ENCODE results near the gene GUCY2F. TPM values are rescaled to one million over a fixed set of nuclear protein-coding genes. Genes with fewer than 3 reads are reported as not detected.

The GUCY2F gene
- total and polyA plus RNA-seq, 4 donors: 0.17 to 0.40 (median 0.24) TPM

- H3K27me3 ChIP-seq (ENCODE audit: control insufficient read depth, insufficient read depth, low read length): peaks cover 29% of the 10 kb centered on the region
Measured at GRCh38 chrX:109475174-109475891, 6.6 kb downstream of the GUCY2F start.

GRCh38 chrX:109472939-109473735 is 8.7 kb downstream of the GUCY2F start:
- Histone ChIP-seq H3K27me3 (ENCODE audit: control insufficient read depth, insufficient read depth, low read length) (peaks cover 27% of the 10 kb centered on the region), H3K4me1 (ENCODE audit: control insufficient read depth, insufficient read depth, low read length) (peaks cover 5% of the 10 kb centered on the region), H3K27ac (ENCODE audit: low read depth, low read length) (no peak overlapping the region), H3K36me3 (ENCODE audit: control insufficient read depth, insufficient read depth, low read length) (no peaks in the 10 kb centered on the region), H3K9me3 (ENCODE audit: control insufficient read depth, insufficient read depth, low read length) (no peaks in the 10 kb centered on the region), H3K4me3 (ENCODE audit: low read depth, low read length) (no peak overlapping the region)
- DNase-seq (ENCODE audit: low read depth in 4 of 6, low spot score in 6 of 6): peak in 2 of 6 donors; percentile 20 to 22
- no CpG with 5 or more reads among the region's 7 CpGs for WGBS (ENCODE audit: insufficient coverage)

More at GRCh38 chrX:109475174-109475891, 6.6 kb downstream of the GUCY2F start:
- Histone ChIP-seq H3K9me3 (ENCODE audit: control insufficient read depth, insufficient read depth, low read length) (no peaks in the 10 kb centered on the region), H3K36me3 (ENCODE audit: control insufficient read depth, insufficient read depth, low read length) (no peaks in the 10 kb centered on the region), H3K4me1 (ENCODE audit: control insufficient read depth, insufficient read depth, low read length) (peaks cover 5% of the 10 kb centered on the region), H3K27ac (ENCODE audit: low read depth, low read length) (no peak overlapping the region), H3K4me3 (ENCODE audit: low read depth, low read length) (peak overlapping the region; percentile 4)
- DNase-seq (ENCODE audit: low read depth in 4 of 6, low spot score in 6 of 6): peak in 5 of 6 donors; percentile 47 to 93 (median 58)
- 21% methylated on average over 13 of the region's 23 CpGs for WGBS (ENCODE audit: insufficient coverage)

GRCh38 chrX:109464231-109464630 is 17.7 kb downstream of the GUCY2F start:
- no peak overlapping the region for H3K4me3 ChIP-seq (ENCODE audit: low read depth, low read length)
- H3K4me1 ChIP-seq (ENCODE audit: control insufficient read depth, insufficient read depth, low read length): no peaks in the 10 kb centered on the region
- no peaks in the 10 kb centered on the region for H3K27me3 ChIP-seq (ENCODE audit: control insufficient read depth, insufficient read depth, low read length)
- no peak overlapping the region for H3K27ac ChIP-seq (ENCODE audit: low read depth, low read length)
- H3K36me3 ChIP-seq (ENCODE audit: control insufficient read depth, insufficient read depth, low read length): no peaks in the 10 kb centered on the region
- no peak for DNase-seq (ENCODE audit: low read depth in 4 of 6, low spot score in 6 of 6)
- peaks cover 3% of the 10 kb centered on the region for H3K9me3 ChIP-seq (ENCODE audit: control insufficient read depth, insufficient read depth, low read length)

DNA sequence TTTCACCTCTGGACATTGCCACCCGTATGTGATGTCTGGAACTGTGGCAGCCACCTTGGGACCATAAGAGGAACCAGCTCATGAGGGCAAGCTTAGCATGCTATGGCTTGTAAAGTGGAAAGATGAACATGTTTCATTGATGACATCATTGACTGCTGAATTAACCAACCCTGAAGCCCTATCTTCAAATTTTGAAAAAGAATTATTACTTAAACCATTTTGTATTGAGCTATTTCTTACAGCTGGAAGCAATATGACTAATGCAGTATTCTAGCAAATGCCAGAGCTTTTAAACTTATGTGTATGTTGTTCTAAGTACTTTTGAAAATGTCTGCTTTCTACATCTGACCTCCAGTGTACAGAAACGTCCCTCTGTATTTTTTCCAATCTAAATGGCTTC is 18.1 kb downstream of the GUCY2F start:
- Histone ChIP-seq H3K4me3 (ENCODE audit: low read depth, low read length) (no peak overlapping the region), H3K9me3 (ENCODE audit: control insufficient read depth, insufficient read depth, low read length) (peaks cover 3% of the 10 kb centered on the region), H3K36me3 (ENCODE audit: control insufficient read depth, insufficient read depth, low read length) (no peaks in the 10 kb centered on the region), H3K4me1 (ENCODE audit: control insufficient read depth, insufficient read depth, low read length) (no peaks in the 10 kb centered on the region), H3K27me3 (ENCODE audit: control insufficient read depth, insufficient read depth, low read length) (no peaks in the 10 kb centered on the region), H3K27ac (ENCODE audit: low read depth, low read length) (no peak overlapping the region)
- DNase-seq (ENCODE audit: low read depth in 4 of 6, low spot score in 6 of 6): no peak
- 0% methylated on average over 1 of the region's 2 CpGs for WGBS (ENCODE audit: insufficient coverage)

DNA sequence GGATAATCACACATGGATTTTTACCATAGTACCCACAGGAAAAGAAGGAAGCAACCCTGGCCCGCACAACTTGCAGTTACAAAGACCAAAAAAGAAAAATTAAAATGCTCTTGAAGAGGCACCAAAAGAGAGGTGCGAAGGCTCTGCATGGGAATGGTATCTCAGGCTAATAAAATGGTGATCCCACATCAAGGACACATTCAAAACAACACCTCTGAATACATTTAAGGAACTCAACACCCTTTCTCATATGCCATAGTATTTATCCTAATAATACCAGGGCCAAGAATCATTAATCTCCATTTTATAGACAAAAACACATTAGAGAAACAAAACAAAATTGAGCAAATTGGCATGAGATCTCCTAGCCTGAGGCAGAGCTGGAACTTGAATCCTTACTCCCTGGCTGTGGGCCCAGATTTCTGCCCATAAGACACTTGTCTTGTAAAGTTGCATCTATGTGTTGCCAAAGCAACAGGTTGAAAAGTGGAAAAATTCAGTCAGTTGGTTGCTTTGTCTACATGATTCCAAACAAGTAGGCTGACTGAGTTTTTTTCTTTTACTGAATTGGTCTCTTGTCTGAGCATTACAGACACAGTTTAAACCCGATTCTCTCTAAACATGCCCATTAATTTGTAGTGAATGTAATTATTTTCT is 33.5 kb downstream of the GUCY2F start:
- no peaks in the 10 kb centered on the region for H3K9me3 ChIP-seq (ENCODE audit: control insufficient read depth, insufficient read depth, low read length)
- peaks cover 4% of the 10 kb centered on the region for H3K27me3 ChIP-seq (ENCODE audit: control insufficient read depth, insufficient read depth, low read length)
- H3K4me1 ChIP-seq (ENCODE audit: control insufficient read depth, insufficient read depth, low read length): no peaks in the 10 kb centered on the region
- WGBS (ENCODE audit: insufficient coverage): 33% methylated on average over 1 of the region's 3 CpGs
- H3K36me3 ChIP-seq (ENCODE audit: control insufficient read depth, insufficient read depth, low read length): no peaks in the 10 kb centered on the region
- peak overlapping the region; percentile 76 for H3K27ac ChIP-seq (ENCODE audit: low read depth, low read length)
- peak in 5 of 6 donors; percentile 50 to 85 (median 68) for DNase-seq (ENCODE audit: low read depth in 4 of 6, low spot score in 6 of 6)
- H3K4me3 ChIP-seq (ENCODE audit: low read depth, low read length): no peak overlapping the region

DNA sequence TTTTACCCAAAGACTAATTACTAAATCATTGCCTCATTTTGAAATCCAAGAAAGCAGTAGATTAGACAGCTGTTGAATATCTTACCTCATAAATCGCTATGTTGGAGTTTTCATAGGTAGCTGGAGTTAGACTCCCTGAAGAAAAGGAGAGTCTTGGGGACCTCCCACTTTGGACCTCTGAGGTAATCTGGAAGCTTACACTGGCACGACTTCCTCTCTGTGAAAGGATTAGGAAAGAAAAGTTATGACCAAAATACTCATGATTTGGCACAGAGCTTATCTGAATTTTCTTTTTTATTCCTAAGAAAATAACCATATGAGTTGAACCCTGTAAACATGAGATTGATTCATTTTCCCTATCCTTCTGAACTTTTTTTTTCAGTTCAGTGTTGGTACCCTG is 40.6 kb downstream of the GUCY2F start:
- H3K4me3 ChIP-seq (ENCODE audit: low read depth, low read length): no peak overlapping the region
- no peak overlapping the region for H3K27ac ChIP-seq (ENCODE audit: low read depth, low read length)
- H3K36me3 ChIP-seq (ENCODE audit: control insufficient read depth, insufficient read depth, low read length): no peaks in the 10 kb centered on the region
- no peaks in the 10 kb centered on the region for H3K9me3 ChIP-seq (ENCODE audit: control insufficient read depth, insufficient read depth, low read length)
- no peaks in the 10 kb centered on the region for H3K4me1 ChIP-seq (ENCODE audit: control insufficient read depth, insufficient read depth, low read length)
- no peak for DNase-seq (ENCODE audit: low read depth in 4 of 6, low spot score in 6 of 6)
- H3K27me3 ChIP-seq (ENCODE audit: control insufficient read depth, insufficient read depth, low read length): no peaks in the 10 kb centered on the region
- WGBS (ENCODE audit: insufficient coverage): no CpG with 5 or more reads among the region's 2 CpGs

DNA sequence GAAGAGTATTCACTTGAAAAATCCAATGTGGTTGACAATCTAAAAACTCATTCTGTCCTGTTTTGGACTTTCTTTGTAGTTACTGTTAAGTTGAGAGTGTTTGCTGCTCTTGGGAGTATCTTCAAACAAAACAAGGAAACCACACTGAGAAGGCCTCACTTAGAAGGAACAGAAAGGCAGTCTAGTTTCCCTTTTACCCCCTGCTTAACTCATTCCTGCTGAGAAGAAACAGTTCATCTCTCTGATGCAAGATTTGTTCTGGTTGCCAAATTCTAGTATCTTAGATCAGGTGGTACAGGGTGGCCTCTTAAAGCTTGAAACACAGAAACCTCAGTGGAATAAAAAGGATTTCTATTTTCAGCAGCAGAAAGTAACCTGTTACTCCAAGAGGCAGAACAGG is 41.4 kb downstream of the GUCY2F start:
- Histone ChIP-seq H3K9me3 (ENCODE audit: control insufficient read depth, insufficient read depth, low read length) (no peaks in the 10 kb centered on the region), H3K4me1 (ENCODE audit: control insufficient read depth, insufficient read depth, low read length) (no peaks in the 10 kb centered on the region), H3K4me3 (ENCODE audit: low read depth, low read length) (no peak overlapping the region), H3K36me3 (ENCODE audit: control insufficient read depth, insufficient read depth, low read length) (no peaks in the 10 kb centered on the region), H3K27me3 (ENCODE audit: control insufficient read depth, insufficient read depth, low read length) (no peaks in the 10 kb centered on the region), H3K27ac (ENCODE audit: low read depth, low read length) (no peak overlapping the region)
- DNase-seq (ENCODE audit: low read depth in 4 of 6, low spot score in 6 of 6): peak in 1 of 6 donors; percentile 31

GRCh38 chrX:109409181-109409580 is 72.7 kb downstream of the GUCY2F start:
- Histone ChIP-seq H3K36me3 (ENCODE audit: control insufficient read depth, insufficient read depth, low read length) (no peaks in the 10 kb centered on the region), H3K27ac (ENCODE audit: low read depth, low read length) (no peak overlapping the region), H3K4me3 (ENCODE audit: low read depth, low read length) (no peak overlapping the region), H3K4me1 (ENCODE audit: control insufficient read depth, insufficient read depth, low read length) (no peaks in the 10 kb centered on the region), H3K27me3 (ENCODE audit: control insufficient read depth, insufficient read depth, low read length) (peaks cover 3% of the 10 kb centered on the region), H3K9me3 (ENCODE audit: control insufficient read depth, insufficient read depth, low read length) (no peaks in the 10 kb centered on the region)
- no peak for DNase-seq (ENCODE audit: low read depth in 4 of 6, low spot score in 6 of 6)
- no CpG with 5 or more reads among the region's 2 CpGs for WGBS (ENCODE audit: insufficient coverage)

DNA sequence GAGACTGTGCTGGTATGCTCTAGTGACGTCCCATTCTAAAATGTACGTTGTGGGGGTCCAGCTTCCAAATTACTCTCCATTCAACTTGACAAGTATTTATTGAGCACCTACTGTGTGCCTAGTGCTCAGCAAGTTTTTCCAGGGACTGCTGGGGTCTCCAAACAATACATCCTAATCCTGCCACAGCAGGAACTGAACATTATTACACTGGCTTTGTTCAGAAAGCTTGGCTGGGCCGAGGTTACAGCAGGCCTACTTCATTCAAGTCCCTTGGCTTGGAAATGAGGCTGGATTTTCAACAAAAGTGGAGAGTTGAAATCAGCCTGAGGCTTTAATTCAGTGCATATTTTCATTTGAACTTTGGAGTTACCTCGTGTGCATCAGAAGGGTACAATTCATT is 78.0 kb downstream of the GUCY2F start:
- Histone ChIP-seq H3K9me3 (ENCODE audit: control insufficient read depth, insufficient read depth, low read length) (no peaks in the 10 kb centered on the region), H3K36me3 (ENCODE audit: control insufficient read depth, insufficient read depth, low read length) (no peaks in the 10 kb centered on the region), H3K27me3 (ENCODE audit: control insufficient read depth, insufficient read depth, low read length) (peaks cover 11% of the 10 kb centered on the region), H3K4me3 (ENCODE audit: low read depth, low read length) (no peak overlapping the region), H3K27ac (ENCODE audit: low read depth, low read length) (no peak overlapping the region), H3K4me1 (ENCODE audit: control insufficient read depth, insufficient read depth, low read length) (no peaks in the 10 kb centered on the region)
- 36% methylated on average over 4 of the region's 4 CpGs for WGBS (ENCODE audit: insufficient coverage)
- DNase-seq (ENCODE audit: low read depth in 4 of 6, low spot score in 6 of 6): peak in 2 of 6 donors; percentile 33 to 38
